Posterior cingulate gyrus (tissue), 11 donors: ENCODE results near the gene HOXB1.
"Not testable (repeated sequence)": the region's sequence is repeated elsewhere in the genome, so short reads cannot be mapped to it uniquely, and the experiment has no call there.

Experiments used
- DNase-seq, 10 donors: peaks; one replicate each; pipeline versions ENCODE4 v3.0.0 to v3.0.0-alpha.2; 2020 to 2021; ENCODE audit warnings: mixed read lengths in 3 of 10
- intact Hi-C: fragments of 100-400 bp; cut with DNase I; formaldehyde crosslinking; loops from one replicate; pipeline ENCODE4 v1.15.1; 2023

The HOXB1 gene

DNA sequence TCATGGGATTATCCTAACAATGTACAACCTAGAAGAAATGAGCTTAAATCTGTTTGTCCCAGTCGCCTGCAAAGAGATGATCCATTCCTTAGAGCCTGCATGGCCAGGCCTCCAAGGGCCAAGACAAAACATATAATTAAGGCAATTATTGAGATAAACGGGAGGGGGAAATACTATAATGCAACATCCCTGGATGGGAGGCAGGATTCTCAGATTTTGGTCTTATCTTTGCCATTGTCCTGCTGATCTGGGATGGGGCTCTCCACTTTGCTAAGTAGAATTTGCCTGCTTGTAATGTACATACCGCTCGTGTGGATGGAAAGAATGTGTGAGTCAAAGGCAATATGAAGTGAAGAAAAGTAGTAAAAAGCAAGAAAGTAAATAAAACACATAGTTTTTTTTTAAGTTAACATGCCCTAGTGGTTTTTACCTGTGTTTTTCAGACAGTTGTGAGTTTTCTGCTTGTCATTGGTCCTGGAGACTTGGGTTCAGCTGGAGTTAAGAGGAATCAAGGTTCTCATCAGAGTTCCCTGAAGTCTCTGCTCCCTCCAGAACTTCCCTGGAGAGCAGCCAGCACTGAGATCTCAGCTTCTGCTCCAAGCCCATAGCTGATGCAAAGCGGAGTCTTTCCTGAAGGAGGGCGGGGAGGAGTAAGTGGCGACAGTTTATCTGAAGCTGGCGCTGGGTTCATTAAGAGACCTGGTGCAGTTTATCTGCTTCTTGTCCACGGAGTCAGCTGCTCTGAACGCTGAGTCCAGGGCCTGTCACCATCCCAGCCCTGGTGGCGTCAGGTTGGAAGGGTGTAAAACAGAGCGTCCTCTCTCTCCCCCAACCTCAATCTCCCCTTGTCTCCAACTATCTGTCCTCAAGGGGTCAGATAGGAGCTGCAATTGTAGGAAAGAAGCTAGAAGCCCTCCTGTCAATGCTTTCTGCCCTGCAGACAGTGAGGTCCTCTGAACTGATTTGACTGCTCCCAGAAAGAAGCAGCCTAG is 30.1 kb downstream of the HOXB1 start:
- DNase-seq = no peak
- intact Hi-C loops = no loop called here

DNA sequence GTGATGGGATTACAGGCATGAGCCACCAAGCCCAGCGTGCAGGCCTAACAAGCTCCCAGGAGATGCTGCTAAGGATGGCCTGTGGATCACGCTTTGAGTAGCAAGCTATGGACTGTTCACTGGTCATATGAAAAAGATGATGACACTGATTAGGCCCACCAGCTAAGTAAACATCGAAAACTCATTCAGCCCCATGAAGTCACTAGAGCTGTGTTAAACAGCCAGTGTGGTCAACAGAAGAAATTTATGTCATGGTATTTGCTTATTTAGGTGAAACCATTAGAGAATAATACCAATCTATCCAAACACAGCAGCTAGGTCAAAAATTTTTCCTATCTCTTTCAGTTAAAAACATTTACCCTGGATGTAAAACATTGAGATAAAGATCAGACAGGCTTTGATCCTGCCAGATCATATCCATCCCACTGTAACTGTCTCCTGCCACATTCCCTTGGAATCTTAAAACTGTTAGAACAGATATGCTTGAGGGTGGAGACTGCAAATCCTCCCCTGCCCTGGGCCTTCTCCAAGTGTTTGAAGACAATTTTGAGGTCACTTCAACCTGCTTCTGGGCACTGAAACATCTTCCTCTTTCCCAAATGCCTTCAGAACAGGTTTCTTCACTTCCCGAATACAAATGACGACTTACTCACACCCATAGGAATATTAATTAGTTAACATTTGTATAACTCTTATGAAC is 30.9 kb downstream of the HOXB1 start:
- no peak for DNase-seq
- intact Hi-C loops = no loop called here

DNA sequence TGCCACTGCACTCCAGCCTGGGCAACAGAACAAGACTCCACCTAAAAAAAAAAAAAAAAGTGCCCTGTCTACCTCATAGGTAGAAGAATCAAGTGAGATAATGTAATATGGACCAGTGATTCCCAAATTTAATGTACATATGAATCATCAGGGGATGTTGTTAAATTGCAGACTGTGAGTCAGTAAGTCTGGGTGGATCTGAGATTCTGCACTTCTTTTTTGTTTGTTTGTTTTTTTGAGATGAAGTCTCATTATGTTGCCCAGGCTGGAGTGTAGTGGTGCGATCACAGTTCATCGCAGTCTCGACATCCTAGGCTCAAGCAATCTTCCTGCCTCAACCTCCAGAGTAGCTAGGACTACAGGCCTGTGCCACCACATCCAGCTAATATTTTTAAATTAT is 31.6 kb downstream of the HOXB1 start:
- DNase-seq = no peak
- intact Hi-C loops = no loop called here

DNA sequence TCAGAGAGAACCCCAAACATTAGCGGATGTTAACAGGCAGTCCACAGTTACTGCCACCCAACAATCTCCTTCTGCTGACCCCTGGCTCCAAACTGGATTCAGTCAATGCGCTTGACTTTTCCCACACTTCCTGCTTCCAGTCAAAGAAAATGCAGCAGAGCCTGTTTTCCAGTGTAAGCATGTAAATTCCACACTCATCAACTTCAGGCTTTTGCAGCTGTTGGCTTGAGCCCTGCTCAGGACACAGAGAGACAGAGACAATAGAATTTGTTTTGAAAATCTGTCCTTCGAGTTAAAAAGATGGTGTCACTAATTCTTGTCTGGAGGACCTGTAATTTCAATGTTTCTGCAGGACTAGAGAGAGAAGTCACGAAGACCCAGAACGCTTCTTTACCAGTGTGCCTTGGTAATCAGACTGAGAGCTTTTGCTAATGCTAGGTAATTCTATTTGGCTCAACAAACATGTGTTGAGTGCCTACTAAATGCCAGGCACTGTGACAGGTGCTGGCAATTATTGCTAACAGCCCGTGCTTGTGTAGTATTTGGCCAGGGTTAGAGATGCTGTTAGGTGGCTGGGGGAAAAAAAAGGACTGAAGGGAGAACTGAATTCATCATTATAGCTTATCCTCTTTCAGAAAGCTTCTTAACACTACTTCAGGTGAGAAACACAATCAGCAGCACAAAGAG is 32.5 kb downstream of the HOXB1 start:
- no peak for DNase-seq
- intact Hi-C loops = no loop called here

DNA sequence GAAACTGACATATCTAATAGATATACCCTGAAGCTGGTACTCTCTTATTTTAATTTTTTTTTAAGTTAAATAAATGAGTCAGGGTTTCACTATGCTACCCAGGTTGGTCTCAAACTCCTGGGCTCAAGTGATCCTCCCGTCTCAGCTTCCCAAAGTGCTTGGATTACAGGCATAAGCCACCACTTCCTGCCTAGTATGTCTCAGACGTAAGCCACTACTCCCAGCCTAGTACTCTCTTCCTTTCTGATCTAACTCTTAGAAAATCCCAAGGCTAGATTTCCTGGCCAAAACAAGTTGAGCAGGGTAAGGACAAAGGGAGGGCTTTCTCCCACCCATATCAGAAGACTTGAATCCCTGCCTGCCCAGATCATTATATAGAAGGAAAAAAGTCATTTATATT is 33.7 kb downstream of the HOXB1 start:
- intact Hi-C loops = no loop called here
- no peak for DNase-seq

DNA sequence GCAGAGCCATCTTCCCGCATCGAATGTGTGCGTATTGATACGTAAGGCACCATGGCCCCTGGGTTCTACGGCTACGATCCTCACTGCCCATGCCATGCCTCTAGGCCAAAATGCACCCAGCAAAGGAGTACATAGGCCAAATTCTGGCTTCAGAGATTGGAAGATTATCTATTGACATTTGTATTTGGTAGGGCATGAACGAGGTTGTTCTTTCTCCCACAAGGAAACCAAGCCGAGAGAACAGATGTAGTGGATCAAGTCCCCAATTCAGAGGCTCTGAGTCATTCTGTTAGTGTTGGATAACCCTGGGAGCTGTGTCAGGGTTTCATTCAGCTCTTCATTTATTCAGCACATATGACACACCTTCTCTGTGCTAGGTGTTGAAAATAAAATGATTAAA is 36.5 kb downstream of the HOXB1 start:
- intact Hi-C loops = no loop called here
- no peak for DNase-seq

DNA sequence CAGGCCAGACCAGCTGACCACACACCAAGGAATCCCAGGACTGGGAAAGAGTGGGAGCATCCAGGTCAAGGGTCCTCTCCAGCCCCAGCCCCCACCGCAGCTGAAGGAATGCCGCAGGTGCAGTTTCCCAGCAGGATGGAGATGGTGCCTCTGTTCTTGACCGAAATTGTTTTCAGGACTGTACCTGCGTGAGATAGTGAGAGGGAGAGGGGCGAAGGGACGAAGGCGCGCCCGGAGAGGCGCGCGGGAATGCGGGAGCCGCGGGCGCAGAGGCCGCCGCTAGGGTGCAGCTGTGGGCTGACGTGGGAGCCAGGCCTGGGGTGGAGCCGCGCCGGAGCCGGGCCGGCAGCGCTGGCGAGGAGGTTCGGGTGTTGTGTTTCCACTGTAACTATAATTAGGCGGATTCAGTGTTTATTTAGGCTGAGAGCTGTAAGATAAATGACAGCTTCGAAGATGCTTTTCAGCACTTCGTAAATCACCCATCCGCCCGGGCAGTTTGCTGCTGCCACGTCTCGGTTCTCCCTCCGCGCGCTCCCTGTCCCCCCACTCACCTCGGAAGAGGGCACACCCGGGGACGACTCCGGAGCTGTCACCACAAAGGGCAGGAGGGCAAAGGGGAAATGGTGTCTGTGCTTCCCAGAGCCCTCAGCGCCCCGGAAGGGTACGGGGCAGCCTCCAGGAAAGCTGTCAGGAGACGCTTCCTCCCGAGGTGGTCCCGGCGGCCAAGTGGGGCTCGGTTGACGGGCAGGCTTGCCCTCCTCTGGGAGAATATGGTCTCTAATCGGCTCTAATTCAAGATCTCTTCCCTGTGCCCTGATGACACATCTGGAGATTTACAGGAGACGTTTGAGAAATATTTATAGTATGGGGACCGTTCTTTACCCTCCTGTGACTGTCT is 38.2 kb downstream of the HOXB1 start:
- intact Hi-C loops = loop anchor here (1.0 kb wide), 1 partner anchor 126 kb away; no protein-coding TSS in a partner anchor
- peak; percentile 13 to 91 (median 41) for DNase-seq

DNA sequence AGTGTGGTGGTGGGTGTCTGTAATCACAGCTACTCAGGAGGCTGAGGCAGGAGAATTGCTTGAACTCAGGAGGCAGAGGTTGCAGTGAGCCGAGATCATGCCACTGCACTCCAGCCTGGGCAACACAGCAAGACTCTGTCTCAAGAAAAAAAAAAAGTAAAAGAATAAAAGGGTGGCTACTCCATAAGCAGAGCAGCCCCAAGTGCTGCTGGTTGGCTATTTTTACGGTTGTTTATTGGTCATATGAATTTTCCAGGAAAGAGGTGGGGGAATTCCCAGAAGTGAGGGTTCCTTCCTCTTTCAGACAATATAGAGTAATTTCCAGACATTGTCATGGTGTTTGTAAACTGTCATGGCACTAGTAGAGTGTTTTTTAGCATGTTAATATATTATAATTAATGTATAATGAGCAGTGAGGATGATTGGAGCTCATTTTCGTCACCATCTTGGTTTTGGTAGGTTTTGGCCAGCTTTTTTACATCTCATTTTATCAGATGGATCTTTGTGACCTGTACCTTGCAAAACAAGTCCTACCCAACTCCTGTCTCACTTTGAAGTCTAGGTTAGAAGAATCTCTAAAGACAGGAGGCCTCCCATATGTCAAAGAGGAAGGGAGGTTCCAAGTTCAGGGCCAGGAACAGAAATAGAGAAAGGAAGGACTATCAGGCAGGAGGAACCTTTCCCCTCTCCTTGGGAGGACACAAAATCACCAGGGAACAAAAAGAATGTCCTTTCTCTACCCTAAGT is 39.1 kb downstream of the HOXB1 start:
- DNase-seq = no peak
- intact Hi-C loops = loop anchor here (1.0 kb wide), 1 partner anchor 127 kb away; no protein-coding TSS in a partner anchor

DNA sequence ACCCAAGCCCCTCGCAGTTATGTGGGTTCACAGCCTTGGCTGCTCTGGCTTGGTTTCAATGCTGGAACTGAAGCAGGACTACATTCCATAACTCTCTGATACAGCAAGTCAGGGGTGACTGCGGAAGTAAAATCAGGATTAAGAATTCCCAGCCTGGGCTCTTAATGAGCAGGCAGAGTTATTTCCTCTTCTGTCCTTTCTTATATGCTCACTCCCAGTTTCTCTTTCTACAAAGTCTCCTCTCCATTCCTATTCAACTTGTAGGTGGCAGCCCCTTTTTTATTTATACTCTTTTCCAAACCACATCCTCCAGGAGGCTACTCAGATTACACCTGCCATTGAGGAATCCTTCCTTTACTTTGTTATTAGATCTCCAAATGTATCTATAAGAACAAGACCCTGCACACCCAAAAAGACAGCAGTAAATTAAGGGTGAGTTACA is 40.3 kb downstream of the HOXB1 start:
- no peak for DNase-seq
- intact Hi-C loops = no loop called here

DNA sequence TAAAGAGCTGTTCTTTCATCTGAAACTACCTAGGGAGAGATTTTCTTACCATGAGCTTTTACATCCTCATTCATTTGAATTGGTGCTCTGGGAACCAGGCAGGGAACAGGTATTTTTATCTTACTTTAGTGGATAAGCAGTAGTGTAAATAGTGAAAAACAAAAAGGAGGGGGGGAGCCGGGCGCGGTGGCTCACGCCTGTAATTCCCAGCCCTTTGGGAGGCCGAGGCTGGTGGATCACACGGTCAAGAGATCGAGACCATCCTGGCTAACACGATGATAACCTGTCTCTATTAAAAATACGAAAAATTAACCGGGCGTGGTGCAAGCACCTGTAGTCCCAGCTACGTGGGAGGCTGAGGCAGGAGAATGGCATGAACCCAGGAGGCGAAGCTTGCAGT is 41.0 kb downstream of the HOXB1 start:
- intact Hi-C loops = no loop called here

DNA sequence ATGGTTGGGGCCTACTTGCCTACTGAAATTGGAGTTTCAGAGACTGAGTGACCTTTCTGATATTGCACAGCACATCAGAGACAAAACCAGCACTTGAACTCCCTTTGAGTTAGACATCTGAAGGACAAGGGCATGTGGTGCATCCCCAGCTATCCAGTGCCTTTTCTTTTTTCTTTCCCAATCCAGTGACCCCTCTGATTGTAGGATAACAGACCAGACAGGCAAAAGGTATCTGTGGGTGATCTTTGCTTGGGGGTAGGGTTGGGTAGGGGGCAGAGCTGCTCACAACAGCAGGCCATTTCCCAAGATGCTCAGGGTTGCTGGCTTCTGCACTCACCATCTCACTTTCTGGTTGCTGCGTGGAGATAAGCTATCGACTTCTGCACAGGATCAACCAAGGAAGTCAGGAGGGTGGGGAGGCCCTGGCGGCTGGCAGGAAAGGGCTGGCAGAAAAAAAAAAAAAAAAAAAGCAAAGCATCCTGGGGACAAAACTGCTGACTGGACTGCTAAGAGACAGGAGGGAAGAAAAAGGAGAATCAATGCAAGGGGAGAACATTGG is 42.2 kb downstream of the HOXB1 start:
- DNase-seq = no peak
- intact Hi-C loops = no loop called here

More for the DNA sequence above, 41.0 kb downstream of the HOXB1 start:
- DNase-seq = no peak

DNA sequence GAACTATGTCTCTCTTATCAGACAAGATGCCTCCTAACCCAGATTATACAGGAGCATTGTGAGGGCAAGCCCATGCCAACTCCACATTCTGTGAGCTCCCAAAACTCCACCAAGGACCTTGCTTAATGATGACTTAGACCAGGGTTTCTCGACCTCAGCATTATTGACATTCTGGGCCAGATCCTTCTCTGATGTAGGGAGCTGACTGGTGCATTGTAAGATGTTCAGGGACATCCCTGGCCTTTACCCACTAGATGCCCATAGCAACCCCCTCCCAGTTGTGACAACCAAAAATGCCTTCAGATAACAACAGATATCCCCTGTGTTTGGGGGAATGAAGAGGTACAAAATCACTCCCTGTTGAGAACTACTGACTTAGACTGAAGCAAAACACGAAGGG is 43.6 kb downstream of the HOXB1 start:
- no peak for DNase-seq
- intact Hi-C loops = no loop called here

DNA sequence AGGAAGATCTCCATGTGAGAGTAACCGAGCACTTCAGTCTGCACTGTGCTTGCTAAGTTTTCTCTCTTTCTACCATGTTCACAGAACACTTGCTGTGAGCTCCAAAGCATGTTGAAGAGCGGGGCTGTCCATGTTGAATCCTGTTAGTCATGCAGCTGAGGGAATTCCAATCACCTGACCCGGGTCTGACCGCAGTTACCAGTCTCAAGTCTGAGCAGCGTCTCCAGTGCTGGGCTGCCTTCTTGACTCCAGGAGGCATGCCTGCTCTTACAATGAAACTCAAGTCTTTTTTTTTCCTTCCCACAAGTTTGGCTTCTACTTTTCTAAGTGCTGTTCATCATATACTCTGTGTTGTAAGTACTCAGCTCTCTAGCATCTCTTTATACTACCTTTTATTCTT is 44.3 kb downstream of the HOXB1 start:
- no peak for DNase-seq
- intact Hi-C loops = no loop called here

DNA sequence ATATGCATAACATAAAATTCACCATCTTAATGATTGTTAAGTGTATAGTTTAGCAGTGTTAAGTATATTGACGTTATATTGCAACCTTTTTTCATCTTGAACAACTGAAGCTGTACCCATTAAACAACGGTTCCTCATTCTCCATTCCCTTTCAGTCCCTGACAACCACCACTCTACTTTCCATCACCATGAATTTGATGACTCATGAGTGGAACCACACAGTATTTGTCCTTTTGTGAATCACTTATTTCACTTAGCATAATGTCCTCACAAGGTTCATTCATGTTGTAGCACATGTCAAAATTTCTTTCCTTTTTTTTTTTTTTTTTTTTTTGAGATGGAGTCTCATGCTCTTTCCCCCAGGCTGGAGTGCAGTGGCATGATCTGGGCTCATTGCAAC is 46.0 kb downstream of the HOXB1 start:
- no peak for DNase-seq
- intact Hi-C loops = no loop called here

DNA sequence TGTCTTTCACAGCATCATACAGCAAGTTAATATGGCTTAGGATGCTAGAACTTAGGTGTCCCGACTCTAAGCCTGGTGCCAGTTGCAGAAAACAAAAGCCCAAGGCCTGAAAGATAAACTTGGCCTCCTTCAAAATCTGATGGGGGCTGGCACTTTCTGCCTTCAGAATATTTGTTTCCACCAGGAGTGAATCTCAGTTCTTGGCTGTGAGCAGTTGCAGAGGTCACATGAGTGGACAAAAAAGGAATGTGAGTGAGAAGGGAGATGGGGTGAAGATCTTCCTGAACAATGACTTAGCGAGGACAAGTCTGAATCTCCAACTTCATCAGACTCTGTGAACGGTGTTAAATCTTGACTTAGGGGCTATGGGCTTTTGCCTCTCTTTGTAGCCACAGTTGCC is 46.6 kb downstream of the HOXB1 start:
- intact Hi-C loops = no loop called here
- no peak for DNase-seq

DNA sequence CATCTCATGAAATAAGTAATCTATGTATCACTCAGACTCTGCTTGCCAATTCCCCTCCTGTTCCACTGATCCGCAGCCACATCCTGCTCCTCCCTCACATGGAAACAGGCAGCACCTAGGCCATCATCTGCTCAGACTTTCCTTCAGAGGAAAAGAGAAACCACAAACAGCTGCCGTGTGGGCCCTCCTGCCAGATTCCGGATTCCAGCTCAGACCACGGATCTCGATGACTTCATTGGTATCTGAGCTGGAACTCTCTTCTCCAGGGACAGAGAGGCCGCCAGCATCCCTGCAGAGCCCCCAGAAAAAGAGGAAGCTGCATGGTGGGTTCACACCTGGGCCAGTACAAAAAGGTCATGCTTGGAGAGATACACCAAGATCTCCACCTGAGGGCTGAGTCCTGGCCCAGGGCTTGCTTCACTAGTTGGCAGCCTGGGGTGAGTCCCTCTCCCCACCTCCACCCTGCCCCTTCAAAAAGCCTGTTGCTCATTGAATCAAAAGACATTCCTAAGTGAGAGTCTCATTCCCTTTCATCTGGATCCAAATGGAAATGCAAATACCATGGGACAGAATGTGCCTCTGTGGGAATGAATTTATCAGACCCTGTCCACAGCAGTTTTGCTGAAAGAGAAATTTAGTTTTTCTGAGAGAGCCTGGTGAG is 47.2 kb downstream of the HOXB1 start:
- no peak for DNase-seq
- intact Hi-C loops = no loop called here

DNA sequence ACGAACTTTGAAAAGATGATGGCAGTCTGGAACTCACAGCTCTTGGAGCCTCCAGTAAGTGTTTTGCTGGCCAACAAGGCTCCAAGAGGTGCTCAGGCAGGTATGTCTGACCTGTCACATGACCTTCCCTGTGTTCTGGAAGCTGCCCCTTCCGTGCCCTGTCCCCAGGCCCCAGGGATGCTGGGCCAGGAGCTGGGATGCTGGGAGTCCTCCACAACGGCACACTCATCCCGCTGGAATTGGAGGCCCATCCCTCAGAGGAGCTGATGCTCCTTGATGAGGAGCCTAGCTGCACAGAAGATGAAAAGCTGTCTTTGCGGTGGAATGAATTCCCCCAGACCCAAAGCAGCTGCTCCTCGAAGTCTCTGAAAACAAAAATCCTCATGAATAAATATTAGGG is 47.8 kb downstream of the HOXB1 start:
- DNase-seq = no peak
- intact Hi-C loops = no loop called here

DNA sequence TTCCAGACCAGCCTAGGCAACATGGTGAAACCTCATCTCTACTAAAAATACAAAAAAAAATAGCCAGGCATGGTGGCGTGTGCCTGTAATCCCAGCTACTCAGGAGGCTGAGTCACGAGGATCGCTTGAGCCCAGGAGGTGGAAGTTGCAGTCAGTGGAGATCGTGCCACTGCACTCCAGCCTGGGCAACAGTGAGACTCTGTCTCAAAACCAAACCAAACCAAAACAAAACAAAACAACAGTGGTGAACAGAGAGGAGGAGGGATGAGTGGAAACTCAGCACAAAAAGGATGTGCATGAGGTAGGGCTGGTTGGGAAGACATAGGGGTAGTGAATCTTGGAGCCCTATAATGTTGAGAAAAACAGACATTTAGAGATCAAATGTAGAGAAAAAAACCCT is 48.5 kb downstream of the HOXB1 start:
- not testable (repeated sequence) for DNase-seq

DNA sequence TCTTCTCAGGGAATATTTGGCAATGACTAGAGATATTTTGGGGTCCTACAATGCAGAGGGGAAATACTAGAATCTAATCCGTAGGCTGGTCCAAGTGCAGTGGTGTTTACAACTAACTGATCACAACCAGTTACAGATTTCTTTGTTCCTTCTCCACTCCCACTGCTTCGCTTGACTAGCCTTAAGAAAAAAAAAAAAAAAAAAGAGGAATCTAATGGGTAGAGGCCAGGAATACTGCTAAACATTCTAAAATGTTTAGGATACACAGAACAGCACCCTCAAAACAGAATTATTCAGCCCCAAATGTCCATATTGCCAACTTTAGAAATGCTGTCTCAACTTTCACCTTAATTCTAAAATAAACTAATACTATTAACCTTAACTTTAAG is 51.8 kb downstream of the HOXB1 start:
- intact Hi-C loops = no loop called here
- no peak for DNase-seq

More for the DNA sequence above, 48.5 kb downstream of the HOXB1 start:
- intact Hi-C loops = not testable (repeated sequence)
